Measurements from ENCODE around the gene RGPD8.
"Not testable (repeated sequence)": the region's sequence is repeated elsewhere in the genome, so short reads cannot be mapped to it uniquely, and the experiment has no call there.

The RGPD8 gene

GRCh38 chr2:112433480-112433879, at the start of gene RGPD8:
RGPD8 (minus strand) TSS chr2:112433645; CDS start chr2:112433453, 192 bp downstream.
- peak; percentile 78 to 81 (median 78) for DNase-seq (ENCODE audit: low read depth in 2 of 3, low spot score in 1 of 3)

- no peak for DNase-seq (ENCODE audit: low read depth in 2 of 3, low spot score in 1 of 3)
Observed at GRCh38 chr2:112483042-112483473, 49.6 kb upstream of the RGPD8 start.

- DNase-seq (ENCODE audit: low read depth in 2 of 3, low spot score in 1 of 3), result peak in 1 of 3 donors; percentile 14
Observed at GRCh38 chr2:112482309-112483041, 49.0 kb upstream of the RGPD8 start.

- DNase-seq (ENCODE audit: low read depth in 2 of 3, low spot score in 1 of 3), result peak; percentile 36 to 72 (median 52)
Observed at GRCh38 chr2:112481528-112482233, 48.2 kb upstream of the RGPD8 start, which contains the start of gene TTL. TTL (plus strand) TSS chr2:112482156; CDS start chr2:112482345, 189 bp downstream.

GRCh38 chr2:112481050-112481527, 47.6 kb upstream of the RGPD8 start:
- DNase-seq (ENCODE audit: low read depth in 2 of 3, low spot score in 1 of 3), result peak; percentile 73 to 78 (median 75)

- DNase-seq (ENCODE audit: low read depth in 2 of 3, low spot score in 1 of 3), result no peak
Observed at GRCh38 chr2:112480530-112481049, 47.1 kb upstream of the RGPD8 start.

- DNase-seq (ENCODE audit: low read depth in 2 of 3, low spot score in 1 of 3), result no peak
Observed at GRCh38 chr2:112476434-112476833, 43.0 kb upstream of the RGPD8 start.

- no peak for DNase-seq (ENCODE audit: low read depth in 2 of 3, low spot score in 1 of 3)
Observed at GRCh38 chr2:112474844-112475486, 41.5 kb upstream of the RGPD8 start.

- DNase-seq (ENCODE audit: low read depth in 2 of 3, low spot score in 1 of 3), result no peak
Observed at GRCh38 chr2:112472547-112473263, 39.3 kb upstream of the RGPD8 start.

GRCh38 chr2:112465382-112465781, 31.9 kb upstream of the RGPD8 start:
- no peak for DNase-seq (ENCODE audit: low read depth in 2 of 3, low spot score in 1 of 3)

- no peak for DNase-seq (ENCODE audit: low read depth in 2 of 3, low spot score in 1 of 3)
Observed at GRCh38 chr2:112463256-112463655, 29.8 kb upstream of the RGPD8 start.

- DNase-seq (ENCODE audit: low read depth in 2 of 3, low spot score in 1 of 3), result no peak
Observed at GRCh38 chr2:112462178-112462577, 28.7 kb upstream of the RGPD8 start.

GRCh38 chr2:112459372-112459771, 25.9 kb upstream of the RGPD8 start:
- DNase-seq (ENCODE audit: low read depth in 2 of 3, low spot score in 1 of 3), result no peak

- DNase-seq (ENCODE audit: low read depth in 2 of 3, low spot score in 1 of 3), result no peak
Observed at GRCh38 chr2:112454586-112454985, 21.1 kb upstream of the RGPD8 start.

- no peak for DNase-seq (ENCODE audit: low read depth in 2 of 3, low spot score in 1 of 3)
Observed at GRCh38 chr2:112451317-112451716, 17.9 kb upstream of the RGPD8 start.

- DNase-seq (ENCODE audit: low read depth in 2 of 3, low spot score in 1 of 3), result no peak
Observed at GRCh38 chr2:112449854-112450253, 16.4 kb upstream of the RGPD8 start.

- DNase-seq (ENCODE audit: low read depth in 2 of 3, low spot score in 1 of 3), result not testable (repeated sequence)
Observed at GRCh38 chr2:112444256-112444655, 10.8 kb upstream of the RGPD8 start.

GRCh38 chr2:112438603-112439261, 5.3 kb upstream of the RGPD8 start:
- not testable (repeated sequence) for DNase-seq (ENCODE audit: low read depth in 2 of 3, low spot score in 1 of 3)

GRCh38 chr2:112437405-112437831, 4.0 kb upstream of the RGPD8 start:
- DNase-seq (ENCODE audit: low read depth in 2 of 3, low spot score in 1 of 3), result not testable (repeated sequence)

GRCh38 chr2:112436993-112437392, 3.5 kb upstream of the RGPD8 start:
- DNase-seq (ENCODE audit: low read depth in 2 of 3, low spot score in 1 of 3), result not testable (repeated sequence)
